Tibial nerve (tissue), 3 donors: ENCODE results near the gene LRRC17.

ENCODE experiments used
- POLR2A ChIP-seq, 2 donors: fragments of 450-650 bp; IDR thresholded peaks; one replicate each; pipeline ENCODE4 v1.6.1; 2017; ENCODE audit warnings: antibody characterized with exemption in 2 of 2, mild to moderate bottlenecking in 2 of 2, moderate library complexity in 2 of 2
- TF ChIP-seq, protein P1 (sequence below), 5 experiments: fragments of 200-600 bp in 3 of 5; fragments of 450-650 bp in 2 of 5; sonication (generic) in 3 of 5; IDR thresholded peaks; one replicate each; pipeline ENCODE4 v1.5.1; 2016 to 2019; ENCODE audit warnings: antibody characterized with exemption in 5 of 5, mild to moderate bottlenecking in 3 of 5, moderate library complexity in 2 of 5

- TF ChIP-seq, protein P1, sequence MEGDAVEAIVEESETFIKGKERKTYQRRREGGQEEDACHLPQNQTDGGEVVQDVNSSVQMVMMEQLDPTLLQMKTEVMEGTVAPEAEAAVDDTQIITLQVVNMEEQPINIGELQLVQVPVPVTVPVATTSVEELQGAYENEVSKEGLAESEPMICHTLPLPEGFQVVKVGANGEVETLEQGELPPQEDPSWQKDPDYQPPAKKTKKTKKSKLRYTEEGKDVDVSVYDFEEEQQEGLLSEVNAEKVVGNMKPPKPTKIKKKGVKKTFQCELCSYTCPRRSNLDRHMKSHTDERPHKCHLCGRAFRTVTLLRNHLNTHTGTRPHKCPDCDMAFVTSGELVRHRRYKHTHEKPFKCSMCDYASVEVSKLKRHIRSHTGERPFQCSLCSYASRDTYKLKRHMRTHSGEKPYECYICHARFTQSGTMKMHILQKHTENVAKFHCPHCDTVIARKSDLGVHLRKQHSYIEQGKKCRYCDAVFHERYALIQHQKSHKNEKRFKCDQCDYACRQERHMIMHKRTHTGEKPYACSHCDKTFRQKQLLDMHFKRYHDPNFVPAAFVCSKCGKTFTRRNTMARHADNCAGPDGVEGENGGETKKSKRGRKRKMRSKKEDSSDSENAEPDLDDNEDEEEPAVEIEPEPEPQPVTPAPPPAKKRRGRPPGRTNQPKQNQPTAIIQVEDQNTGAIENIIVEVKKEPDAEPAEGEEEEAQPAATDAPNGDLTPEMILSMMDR (IDR thresholded peaks at IDR 0.05): no peak
- no peak for TF ChIP-seq POLR2A (IDR thresholded peaks at IDR 0.05)
These were observed 29.5 kb downstream of the LRRC17 start for GRCh38 chr7:102942181-102942866.
